ENCODE data around the gene GRK5.

Gene GRK5

DNA sequence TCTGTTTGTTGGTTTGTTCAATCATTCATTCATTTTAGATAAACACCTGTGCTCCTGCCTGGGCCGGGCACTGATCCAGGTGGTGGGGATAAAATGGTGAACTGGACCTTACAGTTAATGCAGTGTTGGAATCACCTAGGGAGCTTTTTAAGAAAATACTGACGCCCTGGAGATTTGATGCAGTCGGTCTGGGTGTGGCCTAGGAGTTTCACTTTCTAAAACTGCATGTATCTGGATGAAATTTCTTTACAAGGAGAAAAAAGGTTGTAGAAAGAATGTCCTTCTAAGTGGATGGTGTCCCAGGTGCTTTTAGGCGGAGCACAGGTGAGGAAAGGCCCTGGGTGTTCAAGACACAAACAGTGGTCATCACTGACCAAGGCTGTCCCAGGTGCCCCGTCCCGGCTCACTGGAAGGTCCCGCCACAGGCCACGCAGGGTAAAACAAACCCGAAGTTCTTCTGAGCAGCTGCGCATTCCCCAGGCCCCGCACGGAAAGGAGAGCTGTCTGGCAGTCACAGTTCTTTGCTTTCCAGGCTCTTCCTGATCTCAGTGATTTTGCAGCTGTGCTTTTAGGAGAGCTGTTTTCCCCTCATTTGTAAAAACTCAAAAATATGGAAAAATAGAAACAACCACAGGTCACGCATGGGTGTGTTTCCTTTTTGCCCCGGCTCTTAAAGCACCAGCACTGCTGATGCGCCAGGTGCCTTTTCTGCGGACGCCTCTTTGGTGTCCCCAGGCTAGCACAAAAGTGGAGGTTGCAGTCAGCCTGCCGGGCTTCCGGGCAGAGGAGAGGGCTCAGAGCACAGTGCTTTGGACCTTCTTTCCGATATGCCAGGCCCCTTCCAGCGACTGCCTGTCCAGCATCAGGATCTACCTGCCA, 161.9 kb downstream of the GRK5 start:
- no peak for DNase-seq

DNA sequence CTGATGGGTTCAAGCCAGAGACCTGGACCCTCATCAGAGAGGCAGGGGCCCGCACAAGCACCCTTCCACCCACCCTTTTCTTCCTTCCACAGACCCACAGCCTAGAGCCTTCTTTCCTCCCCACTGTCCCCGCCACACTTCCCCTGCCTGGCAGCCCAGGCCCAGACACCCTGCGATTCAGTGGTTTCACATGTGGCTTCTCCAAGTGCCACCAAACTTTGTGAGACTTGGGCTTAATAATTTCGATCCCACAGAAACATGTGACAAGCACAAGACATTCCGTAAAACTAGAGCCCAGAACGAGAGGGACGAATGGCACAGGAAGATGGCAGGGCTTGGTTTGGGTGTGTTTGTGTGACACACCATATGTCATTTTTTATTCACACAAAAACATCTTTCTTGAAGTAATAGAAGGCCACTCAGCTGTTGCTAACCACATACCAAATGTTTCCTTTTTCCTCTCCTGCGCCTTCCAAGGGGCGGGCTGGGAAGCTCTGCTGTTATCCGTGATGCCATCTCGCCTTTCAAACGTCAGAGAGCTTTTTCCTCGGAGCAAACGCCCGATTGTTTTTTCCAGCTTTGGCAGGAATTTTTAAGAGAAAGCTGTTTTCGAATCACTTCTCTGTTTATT, 162.9 kb downstream of the GRK5 start:
- DNase-seq, result no peak

DNA sequence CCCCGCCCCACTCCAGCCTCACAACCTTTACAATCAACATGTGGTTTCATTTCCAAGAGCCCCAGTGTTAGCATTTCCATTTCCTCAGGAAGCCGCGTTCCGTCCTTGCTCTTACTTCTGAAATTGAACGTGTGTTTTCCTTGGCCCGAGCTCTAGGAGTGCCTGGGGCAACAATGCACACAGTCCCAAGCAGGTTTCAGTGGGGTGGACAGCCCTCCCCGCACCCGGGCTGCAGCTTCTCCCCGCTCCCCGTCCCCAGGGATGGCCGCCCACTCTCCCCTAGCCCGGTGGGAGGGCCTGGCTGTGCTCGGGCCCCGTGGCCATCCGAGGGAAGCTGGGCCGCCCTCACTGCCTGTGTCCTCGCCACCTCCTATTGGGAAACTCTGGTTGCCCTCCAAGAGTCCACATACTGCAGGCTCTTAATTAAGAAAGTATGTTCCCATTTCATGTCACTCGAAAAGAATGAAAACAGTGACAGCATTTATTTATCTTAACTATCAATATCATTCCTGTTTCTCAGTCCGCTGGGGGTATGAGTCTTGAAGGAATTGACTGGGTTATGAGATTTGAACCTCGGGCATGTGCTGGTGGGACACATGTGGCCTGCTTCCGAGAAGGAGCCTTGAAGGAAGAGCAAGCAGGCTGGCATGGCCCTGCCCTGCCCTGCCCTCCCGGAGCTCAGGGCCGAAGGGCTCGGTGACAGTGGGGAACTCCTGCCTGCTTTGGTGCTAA, 163.8 kb downstream of the GRK5 start:
- no peak for DNase-seq

DNA sequence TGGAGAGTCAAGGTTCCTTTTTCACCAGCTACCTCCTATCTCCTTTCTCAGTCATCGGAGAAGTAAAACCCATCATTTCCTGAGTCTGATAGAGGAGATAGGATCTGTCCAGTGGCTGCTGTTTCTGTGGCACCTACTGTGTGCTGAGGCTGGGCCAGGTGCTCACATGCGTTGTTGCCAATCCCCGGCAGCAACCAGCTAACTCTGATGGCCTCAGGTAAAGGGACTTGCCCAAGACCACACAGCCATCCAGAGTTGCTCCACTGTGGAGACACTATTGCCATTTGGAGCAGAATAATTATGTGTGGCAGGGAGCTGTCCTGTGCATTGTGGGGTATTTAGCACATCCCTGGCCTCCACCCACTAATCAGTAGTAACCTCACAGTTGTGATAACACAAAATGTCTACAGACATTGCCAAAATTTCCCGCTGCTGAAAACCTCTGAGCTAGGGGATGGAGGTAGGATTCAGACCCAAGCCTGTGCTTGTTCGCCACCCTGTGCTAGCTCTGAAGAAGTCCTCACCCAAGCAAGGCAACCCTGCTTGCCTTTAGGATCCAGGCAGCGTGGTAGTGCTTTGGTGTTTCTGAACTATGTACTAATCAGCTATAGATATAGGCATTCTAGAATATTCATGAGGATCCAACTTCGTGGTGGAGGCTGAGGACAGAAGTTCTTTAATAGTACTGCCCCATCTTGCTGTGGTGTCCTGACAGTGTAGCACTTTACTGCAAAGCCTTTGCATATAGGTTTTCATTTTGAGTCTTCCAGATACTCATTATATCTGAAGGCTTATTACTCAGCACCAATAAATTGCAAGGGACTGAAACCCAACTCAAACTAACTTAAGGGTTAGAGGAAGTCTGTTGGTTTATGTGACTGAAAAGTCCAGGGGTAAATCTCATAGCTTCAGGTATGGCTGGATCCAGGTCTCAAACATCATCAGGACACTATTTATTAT, 164.6 kb downstream of the GRK5 start:
- no peak for DNase-seq

DNA sequence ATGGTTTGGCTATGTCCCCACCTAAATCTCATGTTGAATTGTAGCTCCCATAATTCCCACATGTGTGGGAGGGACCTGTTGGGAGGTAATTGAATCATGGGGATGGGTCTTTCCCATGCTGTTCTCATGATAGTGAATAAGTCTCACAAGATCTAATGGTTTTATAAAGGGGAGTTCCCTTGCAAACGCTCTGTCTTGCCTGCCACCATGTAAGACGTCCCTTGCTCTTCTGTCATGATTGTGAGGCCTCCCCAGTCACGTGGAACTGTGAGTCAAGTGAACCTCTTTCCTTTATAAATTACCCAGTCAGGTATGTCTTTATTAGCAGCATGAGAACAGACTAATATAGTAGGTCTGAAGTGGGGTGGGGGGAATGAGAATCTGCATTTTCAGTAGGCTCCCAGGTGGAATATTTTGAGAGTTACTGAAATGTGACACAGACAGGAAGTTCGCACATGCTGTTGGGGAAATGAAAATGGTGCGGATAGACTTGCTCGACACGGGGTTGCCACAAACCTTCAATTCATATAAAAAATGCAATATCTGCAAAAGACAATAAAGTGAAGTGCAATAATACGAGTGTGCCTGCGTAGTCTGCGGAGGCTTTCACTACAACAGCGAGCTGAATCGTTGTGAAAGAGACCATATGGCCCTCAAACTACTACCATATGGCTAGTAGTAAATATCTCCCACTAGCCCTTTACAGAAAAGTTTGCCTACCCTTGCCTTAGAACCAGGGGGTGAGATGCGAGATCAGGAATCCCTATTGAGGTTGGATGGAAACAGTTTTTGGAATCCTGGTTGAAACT, 166.1 kb downstream of the GRK5 start:
- no peak for DNase-seq

DNA sequence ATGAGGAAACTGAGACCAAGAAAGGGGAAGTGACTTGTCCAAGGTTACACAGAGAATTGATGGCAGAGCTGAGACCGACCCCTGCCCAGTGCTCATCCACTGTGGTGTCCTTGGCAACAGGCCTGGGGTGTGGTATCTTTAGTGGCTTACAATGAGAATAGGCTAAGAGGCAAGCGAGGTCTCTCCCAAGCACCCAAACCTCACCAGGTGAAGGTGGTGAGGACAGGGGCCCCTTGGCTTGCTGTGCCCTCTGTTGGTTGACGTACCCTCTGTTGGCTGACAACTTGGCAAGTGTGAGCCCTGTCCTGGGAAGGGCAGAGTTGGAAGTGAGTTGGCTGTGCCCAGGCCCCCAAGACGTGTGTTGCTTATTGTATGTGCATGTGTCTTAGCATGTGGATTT, 166.9 kb downstream of the GRK5 start:
- no peak for DNase-seq

DNA sequence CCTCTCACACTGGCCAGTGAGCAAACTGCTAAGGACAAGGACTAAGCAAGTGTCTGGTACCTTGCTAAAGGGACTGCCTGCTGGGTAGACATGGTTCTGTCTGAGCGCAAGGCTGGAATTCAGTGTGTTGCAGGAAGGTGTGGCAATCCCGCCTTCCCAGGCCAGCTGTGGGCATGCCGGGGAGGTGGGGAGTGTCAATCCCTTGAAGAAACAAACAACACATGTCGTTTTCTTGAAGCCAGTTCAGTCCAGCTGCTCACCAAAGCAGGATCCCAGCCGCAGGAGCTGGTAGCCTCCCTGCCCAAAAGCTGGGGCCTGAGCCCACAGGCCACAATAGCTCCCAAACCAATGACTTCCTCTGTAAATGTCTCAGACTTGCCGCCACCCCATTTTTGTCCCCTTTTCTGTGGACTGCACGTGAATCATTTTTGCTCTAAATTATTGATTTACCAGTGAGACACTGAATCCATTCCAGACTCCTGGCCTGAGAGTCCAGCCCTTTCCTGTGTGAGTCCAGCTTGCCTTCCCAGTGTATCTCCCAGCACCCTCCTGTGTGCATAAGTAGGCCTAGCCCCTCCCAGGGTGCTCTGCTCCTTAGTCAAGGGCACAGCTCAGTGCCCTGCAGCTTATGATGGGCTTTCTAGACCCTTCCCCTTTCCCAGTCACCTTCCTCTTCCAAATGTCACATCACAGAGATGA, 168.4 kb downstream of the GRK5 start:
- DNase-seq, result no peak

DNA sequence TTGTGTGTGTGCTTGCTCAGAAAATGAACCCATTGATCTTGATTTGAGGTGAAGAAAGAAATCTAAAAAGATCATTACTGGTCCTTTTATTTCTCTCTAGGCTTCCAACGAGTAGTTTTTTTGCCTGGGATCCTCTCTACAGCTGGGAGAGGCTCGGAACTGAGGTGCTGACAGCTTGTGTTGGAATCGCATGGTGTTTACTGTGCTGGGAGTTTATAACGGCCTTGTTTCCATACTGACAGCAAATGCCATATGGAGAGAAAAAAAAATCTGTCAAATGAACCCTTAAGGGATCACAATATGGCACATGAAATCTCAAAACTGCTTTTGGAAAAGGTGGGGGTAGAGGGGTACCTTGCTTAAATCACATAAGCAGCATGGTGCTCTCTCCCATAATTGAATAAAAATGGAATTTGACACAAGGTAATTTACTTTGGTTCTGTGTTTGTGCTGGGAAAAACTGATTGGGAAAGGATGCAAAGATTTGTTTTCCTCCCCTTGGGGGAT, 170.1 kb downstream of the GRK5 start:
- no peak for DNase-seq

DNA sequence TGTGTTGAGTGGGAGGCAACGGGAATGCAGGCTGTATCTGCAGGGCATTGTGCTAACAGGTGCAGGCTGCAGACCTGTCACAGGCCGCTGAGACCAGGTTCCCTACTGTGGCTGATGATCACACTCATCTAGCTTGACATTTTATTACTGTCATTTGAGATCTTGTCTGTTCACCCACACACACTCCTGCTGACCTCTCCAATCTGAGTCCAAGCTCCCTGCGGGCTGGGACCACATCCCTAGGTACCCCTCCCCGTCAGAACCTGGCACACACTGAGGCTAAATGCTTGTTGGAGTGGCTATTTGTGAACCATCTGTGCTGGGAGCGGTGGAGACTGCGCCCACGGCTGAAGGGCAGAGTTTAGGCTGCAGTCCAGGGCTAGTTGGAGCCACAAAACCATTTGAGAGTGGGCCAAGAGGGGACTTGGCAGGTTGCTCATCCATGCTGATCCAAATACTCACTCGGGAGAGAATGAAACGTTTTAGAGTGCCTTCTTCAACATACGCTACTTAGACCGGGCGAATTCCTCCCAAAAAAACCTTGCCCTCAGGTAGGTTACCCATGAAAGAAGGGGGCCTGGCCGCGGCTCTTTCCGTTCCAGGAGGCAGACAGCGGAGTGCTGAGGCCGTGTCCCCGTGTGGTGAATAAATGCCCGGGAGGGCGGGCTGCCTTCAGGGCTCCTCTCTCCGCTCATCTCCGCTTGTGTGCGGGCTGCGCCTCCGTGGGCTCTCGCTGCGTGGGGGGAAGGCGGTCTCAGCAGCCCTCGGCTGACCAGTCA, 170.8 kb downstream of the GRK5 start:
- no peak for DNase-seq

DNA sequence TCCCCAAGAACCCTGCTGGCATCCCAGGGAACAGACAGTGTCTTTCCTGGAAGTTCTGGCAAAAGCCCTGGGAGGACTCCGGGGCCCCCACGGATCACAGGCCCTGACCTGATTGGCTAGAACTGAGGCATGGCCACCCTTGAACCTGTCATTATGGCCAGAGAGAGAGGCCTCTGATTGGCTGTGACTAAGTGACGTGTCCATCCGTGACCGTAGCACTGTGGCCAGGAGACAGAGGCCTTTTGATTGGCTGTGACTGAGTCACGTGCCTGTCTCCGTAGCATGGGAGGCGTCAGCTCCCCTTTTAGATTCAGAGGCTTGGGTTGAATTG, 171.3 kb downstream of the GRK5 start:
- DNase-seq, result no peak

DNA sequence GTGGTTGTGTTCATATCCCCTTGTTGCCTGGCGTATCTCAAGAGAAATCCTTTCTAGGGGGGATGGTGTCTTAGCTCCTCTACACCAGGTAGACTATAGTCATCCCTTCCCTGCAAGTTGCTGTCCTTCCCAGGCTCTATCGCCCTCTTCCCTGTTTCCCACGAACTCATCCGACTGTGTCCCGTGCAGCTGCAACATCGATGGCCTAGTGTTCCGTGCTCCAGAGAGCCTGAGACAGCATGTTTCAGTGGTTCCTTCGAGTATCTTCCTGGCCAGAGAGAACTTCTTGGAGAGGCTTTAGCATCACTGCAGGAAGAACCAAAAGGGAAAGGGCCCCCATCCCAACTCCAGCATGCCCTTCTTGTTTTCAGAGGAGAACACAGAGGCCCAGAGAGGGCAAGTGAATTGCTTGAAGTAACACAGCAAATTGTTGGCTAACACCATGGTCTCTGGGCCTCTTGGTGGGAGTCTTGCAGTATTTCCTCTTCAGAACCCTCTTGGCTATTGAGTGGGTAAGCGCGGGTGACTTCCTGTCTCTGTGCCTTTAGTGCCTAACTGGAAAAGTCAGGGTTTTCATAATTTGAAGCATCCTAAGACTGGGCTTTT, 172.2 kb downstream of the GRK5 start:
- no peak for DNase-seq

DNA sequence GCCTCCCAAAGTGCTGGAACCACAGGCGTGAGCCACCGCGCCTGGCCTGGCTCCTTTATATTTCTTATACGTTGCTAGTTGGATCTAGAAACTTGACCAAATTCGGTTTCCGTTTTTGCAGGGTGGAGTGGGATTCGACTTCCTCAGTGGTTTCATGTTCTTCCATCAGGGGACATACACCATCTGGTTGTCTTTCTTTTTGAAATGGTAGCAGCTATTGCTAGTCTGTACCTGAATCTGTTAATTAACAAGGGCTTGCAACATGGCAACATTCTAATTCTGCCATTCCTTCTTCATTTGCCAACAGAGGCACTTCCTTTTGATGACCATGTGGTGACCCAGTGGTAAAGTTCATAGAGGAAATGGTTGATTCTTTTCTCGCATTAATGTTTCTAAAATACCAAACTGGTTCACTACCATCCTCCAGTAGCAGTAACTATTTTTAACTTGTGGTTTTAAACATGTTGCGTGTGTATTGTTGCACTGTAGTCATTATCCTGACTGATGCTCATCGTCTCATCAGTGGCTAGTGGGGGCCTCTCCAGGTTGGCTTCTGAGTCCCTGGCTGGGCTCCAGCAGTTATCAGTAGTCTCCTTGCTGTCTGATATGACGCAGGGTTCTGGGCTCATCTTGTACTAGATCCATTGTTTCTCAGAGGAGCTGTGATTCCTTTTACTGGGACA, 175.9 kb downstream of the GRK5 start:
- no peak for DNase-seq

DNA sequence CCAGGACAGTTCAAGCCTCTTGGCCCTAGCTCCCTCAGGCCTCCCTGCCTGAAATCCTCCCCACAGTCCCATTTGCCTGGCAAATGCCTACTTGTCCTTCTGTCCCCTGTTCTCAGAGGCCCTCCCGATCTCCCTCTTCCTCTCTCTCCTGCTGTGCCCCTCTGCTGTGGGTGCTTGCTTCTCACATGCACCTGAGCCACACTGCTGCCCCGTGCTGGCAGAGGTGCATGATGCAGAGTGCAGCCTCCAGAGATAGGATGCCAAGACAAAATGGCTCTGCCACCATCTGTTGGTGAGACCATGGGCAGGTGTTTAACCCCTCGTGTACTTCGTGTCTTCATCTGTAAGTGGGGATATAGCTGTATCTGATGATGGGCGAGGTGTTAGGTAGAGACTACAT, 176.8 kb downstream of the GRK5 start:
- no peak for DNase-seq

DNA sequence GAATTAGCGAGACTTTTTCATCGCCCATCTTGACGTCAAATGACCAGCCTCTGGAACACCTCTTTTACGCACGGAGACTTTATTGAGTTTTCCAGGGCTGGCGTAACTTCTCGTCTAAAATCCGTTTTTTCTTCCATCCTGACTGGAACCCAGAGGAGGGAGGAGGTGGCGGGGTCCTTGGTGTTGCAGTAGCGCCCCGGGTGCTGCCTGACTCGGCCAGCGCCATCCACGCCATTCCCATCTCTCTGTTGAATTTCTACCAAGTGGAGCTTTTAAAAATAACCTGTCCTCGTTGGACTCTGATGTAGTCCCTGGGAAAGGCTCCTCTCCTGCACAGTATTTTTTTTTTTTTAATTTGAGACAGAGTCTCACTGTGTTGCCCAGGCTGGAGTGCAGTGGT, 179.3 kb downstream of the GRK5 start:
- DNase-seq, result no peak

DNA sequence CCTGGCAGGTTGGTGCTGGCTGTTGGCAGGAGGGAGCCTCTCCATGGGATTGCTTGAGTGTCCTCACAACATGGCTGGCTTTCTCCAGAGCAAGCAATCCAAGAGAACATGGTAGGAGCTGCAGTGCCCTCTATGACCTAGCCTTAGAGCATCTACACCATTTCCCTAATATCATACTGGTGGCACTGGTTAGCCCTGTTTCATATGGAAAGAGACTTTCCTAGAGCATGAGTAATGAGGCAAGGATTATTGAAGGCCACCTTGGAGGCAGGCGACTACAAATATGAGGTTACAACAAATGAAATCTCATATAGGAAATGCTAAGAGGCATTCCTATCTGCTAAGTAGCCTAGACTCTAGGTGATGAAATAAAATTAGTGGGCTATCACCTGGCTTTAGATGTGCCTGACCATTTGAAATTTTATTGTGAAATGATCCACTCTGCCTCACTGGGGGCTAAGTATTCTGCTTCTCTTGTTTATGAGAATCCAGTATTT, 181.5 kb downstream of the GRK5 start:
- DNase-seq, result no peak

DNA sequence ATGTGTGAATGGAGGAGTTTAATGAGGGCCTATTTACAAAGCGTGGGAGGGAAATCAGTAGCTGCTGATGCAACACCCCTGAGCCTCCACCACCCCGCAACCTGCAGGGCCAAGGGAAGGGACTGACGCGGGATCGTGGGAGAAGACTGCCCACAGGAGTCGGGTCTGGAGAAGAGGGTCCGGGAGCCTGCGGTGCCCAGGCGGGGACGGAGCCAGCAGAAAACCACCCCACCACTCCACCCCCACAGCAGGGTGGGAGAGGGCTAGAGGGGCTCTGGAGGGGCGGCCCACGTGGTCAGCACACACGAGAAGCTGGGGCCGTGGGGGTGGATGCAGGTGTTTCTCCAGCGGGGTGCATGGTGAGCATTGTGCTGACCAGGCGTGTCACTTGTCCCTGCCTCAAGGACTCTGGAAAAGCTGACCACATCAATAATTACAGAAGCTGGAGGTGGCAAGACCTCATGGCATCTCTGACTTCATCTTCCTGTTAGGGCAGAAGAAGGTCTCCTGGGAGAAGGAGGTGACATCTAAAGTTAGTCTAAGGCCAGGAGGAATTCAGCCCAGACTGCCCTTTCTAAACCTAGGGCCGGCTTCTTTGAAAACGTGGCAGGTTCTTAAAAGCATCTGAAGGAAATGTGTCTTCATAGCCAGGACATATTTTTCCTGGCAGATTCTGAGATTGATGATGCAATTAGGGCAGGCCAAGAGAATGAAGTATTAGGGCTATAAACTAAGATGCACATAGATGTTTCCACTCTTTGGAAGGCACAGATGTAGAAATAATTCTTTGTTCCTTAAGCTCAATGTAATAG, 184.3 kb downstream of the GRK5 start:
- DNase-seq, result no peak

DNA sequence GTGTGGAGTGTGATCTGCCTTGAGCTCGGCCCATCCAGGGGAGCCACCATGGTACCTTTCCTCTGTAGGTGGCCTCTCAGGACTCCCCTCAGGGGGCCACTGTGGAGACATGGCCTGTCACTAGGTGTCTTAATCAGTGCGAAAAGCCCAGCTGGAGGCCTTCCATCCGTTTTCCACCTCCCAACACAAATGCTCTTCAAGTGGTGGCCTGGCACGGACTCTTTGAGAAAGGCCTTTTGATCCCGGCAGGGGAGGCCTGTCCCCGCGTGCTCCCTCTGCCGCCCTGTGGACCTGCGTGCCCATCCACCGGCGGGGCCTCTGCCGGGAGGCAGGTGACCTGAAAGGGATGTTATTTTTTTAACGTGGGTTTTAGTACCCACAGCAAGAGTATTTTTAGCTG, 185.6 kb downstream of the GRK5 start:
- DNase-seq, result no peak

DNA sequence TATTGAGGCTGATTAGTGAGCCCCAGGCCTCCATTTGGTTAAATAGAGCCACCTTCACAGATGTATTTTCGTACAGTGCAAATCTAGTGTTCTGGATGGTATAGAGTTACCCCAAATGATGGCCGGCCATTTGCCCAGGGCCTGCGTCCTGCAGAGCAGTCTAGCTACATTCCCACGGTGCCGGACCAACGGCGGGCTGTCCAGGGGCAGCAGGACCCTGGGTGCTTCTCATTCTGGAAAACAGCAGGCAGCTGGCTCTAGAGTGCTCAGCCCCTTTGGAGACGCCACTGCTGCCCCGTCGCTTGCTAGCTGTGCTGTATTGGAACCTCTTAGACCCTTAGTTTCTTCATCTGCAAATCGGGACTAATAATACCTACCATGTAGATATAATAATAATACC, 186.1 kb downstream of the GRK5 start:
- no peak for DNase-seq
